OCI-LY1 (cell line): ENCODE results near the gene RALBP1.

ENCODE experiments used
- H2AFZ ChIP-seq: fragments of 200-600 bp; sonication (generic), shearing (Covaris generic); 2 replicates; pipeline ENCODE4 v1.6.0; 2014; ENCODE audit warnings: antibody characterized with exemption, mild to moderate bottlenecking, low read length
- H3F3A ChIP-seq: fragments of 200-600 bp; sonication (generic), shearing (Covaris generic); 2 replicates; pipeline ENCODE4 v1.6.0; 2014; ENCODE audit warnings: mild to moderate bottlenecking, antibody characterized with exemption, low read length, moderate library complexity; ENCODE audit not compliant: insufficient read depth
- H3K27ac ChIP-seq: fragments of 200-600 bp; sonication (generic); 2 replicates; pipeline ENCODE4 v1.5.1; 2014; ENCODE audit warnings: low read length, mixed run types, mild to moderate bottlenecking, low read depth; ENCODE audit not compliant: poor library complexity, severe bottlenecking
- H3K27me3 ChIP-seq: fragments of 200-600 bp; sonication (generic); 2 replicates; pipeline ENCODE4 v1.6.0; 2014; ENCODE audit warnings: antibody characterized with exemption, mild to moderate bottlenecking, low read length, moderate library complexity; ENCODE audit not compliant: insufficient read depth
- H3K36me3 ChIP-seq: fragments of 200-600 bp; sonication (generic); 2 replicates; pipeline ENCODE4 v1.6.1; 2014; ENCODE audit warnings: mild to moderate bottlenecking, antibody characterized with exemption, low read length, moderate library complexity, mixed read lengths; ENCODE audit not compliant: insufficient read depth
- H3K4me1 ChIP-seq: fragments of 200-600 bp; sonication (generic); 2 replicates; pipeline ENCODE4 v1.5.1; 2014; ENCODE audit warnings: mild to moderate bottlenecking, low read length, moderate library complexity; ENCODE audit not compliant: insufficient read depth, severe bottlenecking
- H3K4me2 ChIP-seq: fragments of 200-600 bp; sonication (generic), shearing (Covaris generic); 2 replicates; pipeline ENCODE4 v1.6.1; 2014; ENCODE audit warnings: low read length
- H3K4me3 ChIP-seq: fragments of 200-600 bp; sonication (generic); 2 replicates; pipeline ENCODE4 v1.5.1; 2014; ENCODE audit warnings: low read length, low read depth, mild to moderate bottlenecking, mixed read lengths; ENCODE audit not compliant: poor library complexity, severe bottlenecking
- H3K79me2 ChIP-seq: fragments of 200-600 bp; shearing (Covaris generic); 2 replicates; pipeline ENCODE4 v1.6.1; 2016; ENCODE audit warnings: mixed run types, low read length, mixed read lengths; ENCODE audit not compliant: insufficient read depth
- H3K9ac ChIP-seq: fragments of 200-600 bp; sonication (generic), shearing (Covaris generic); 2 replicates; pipeline ENCODE4 v1.6.1; 2014; ENCODE audit warnings: mild to moderate bottlenecking, low read length, mixed read lengths
- H3K9me2 ChIP-seq: fragments of 200-600 bp; sonication (generic), shearing (Covaris generic); 2 replicates; pipeline ENCODE4 v1.6.1; 2014; ENCODE audit warnings: low read depth, mild to moderate bottlenecking, low read length, mixed read lengths
- H3K9me3 ChIP-seq: fragments of 200-600 bp; shearing (Covaris generic); 2 replicates; pipeline ENCODE4 v1.6.1; 2014; ENCODE audit warnings: low read length, mixed read lengths
- H4K20me1 ChIP-seq: fragments of 200-600 bp; sonication (generic), shearing (Covaris generic); 2 replicates; pipeline ENCODE4 v1.6.0; 2016; ENCODE audit warnings: mild to moderate bottlenecking, low read length; ENCODE audit not compliant: insufficient read depth
- EZH2 ChIP-seq: fragments of 200-600 bp; sonication (generic), shearing (Covaris generic); IDR thresholded peaks from 2 replicates; pipeline ENCODE4 v1.8.0; 2017; ENCODE audit warnings: borderline replicate concordance, mixed run types, mild to moderate bottlenecking, antibody characterized with exemption, low read length, moderate library complexity, mixed read lengths
- TF ChIP-seq, protein P1 (sequence below): fragments of 200-600 bp; sonication (generic), shearing (Covaris generic); IDR thresholded peaks from 2 replicates; pipeline ENCODE4 v1.5.1; 2017; ENCODE audit warnings: mild to moderate bottlenecking, antibody characterized with exemption, low read length, moderate library complexity, mixed read lengths

RALBP1 gene

DNA sequence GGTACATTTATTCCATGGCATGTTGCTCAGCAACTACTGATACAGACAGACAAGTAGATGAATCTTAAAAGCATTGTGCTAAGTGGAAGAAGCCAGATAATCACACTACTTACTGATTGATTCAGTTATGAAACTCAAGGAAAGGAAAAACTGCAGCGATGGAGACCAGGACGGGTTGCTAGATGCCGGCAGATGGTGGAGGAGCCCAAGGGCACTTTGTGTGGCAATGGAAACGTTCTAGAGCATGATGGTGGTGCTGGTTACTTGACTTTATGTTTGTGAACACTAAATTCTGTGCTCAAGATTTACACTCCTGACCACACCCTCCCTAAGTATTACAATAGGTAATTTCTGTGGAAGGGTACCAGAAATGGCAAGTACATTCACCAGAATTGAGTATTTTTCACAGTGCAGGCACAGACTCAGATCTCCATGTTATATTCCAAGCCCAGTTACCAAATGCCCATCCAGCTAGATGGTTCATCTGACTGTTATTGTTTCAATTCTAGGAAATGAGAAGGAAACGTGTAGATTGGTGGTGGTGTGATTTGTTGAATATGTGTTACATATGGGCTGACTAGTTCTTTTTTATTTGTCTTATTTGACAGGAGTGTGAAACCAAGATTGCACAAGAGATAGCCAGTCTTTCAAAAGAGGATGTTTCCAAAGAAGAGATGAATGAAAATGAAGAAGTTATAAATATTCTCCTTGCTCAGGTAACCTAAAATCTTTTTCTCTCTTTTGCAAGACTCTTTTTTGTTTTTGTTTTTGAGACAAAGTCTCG, 55.1 kb downstream of the RALBP1 start:
- H3K36me3 ChIP-seq: peaks cover 97% of the 10 kb centered on the region
- no peaks in the 10 kb centered on the region for H3F3A ChIP-seq
- no peak for TF ChIP-seq EZH2
- TF ChIP-seq, protein P1, sequence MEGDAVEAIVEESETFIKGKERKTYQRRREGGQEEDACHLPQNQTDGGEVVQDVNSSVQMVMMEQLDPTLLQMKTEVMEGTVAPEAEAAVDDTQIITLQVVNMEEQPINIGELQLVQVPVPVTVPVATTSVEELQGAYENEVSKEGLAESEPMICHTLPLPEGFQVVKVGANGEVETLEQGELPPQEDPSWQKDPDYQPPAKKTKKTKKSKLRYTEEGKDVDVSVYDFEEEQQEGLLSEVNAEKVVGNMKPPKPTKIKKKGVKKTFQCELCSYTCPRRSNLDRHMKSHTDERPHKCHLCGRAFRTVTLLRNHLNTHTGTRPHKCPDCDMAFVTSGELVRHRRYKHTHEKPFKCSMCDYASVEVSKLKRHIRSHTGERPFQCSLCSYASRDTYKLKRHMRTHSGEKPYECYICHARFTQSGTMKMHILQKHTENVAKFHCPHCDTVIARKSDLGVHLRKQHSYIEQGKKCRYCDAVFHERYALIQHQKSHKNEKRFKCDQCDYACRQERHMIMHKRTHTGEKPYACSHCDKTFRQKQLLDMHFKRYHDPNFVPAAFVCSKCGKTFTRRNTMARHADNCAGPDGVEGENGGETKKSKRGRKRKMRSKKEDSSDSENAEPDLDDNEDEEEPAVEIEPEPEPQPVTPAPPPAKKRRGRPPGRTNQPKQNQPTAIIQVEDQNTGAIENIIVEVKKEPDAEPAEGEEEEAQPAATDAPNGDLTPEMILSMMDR: no peak
- H3K4me2 ChIP-seq: no peak overlapping the region
- H4K20me1 ChIP-seq: no peaks in the 10 kb centered on the region
- no peaks in the 10 kb centered on the region for H3K27me3 ChIP-seq
- H3K9me3 ChIP-seq: peaks cover 10% of the 10 kb centered on the region
- no peaks in the 10 kb centered on the region for H3K79me2 ChIP-seq
- no peak overlapping the region for H3K4me3 ChIP-seq
- H3K9ac ChIP-seq: no peak overlapping the region
- no peak overlapping the region for H3K27ac ChIP-seq
- no peak overlapping the region for H2AFZ ChIP-seq
- no peaks in the 10 kb centered on the region for H3K9me2 ChIP-seq
- no peaks in the 10 kb centered on the region for H3K4me1 ChIP-seq

DNA sequence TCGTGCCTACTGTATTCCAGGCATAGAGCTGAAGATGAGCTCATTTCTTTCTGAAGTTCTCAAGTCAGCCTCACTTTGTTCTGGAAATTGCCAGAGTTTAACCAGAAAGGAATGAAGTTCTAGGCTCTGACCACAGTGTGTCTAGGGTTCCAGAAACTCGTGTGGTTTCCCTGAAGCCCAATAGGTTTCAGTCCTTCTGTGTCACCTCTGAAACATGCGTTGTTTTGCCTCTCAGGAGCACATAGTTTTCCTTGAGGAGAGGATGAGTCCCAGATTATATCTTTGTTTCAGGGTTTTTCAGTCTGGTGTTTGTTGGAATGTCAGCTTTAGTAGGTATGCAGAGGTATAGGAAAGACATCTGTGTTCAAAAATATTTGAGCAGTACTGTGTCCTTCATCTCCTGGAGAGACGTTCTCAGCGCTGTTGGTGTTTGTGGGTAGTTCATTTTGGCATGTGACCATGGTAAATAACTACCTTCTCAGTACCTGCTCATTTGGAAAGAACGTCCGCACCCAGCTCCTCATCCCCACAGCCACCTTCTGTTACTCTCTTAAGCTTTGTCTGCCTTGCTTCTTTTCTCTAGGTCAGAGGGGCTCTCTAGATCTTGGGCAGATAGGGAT, 56.6 kb downstream of the RALBP1 start:
- Histone ChIP-seq H3K9me3 (peaks cover 10% of the 10 kb centered on the region), H3K27me3 (no peaks in the 10 kb centered on the region), H3K36me3 (peaks cover 95% of the 10 kb centered on the region), H3K9me2 (no peaks in the 10 kb centered on the region), H3F3A (no peaks in the 10 kb centered on the region), H3K27ac (no peak overlapping the region), H3K79me2 (no peaks in the 10 kb centered on the region), H3K9ac (no peak overlapping the region), H3K4me3 (no peak overlapping the region), H2AFZ (no peak overlapping the region), H3K4me1 (no peaks in the 10 kb centered on the region), H3K4me2 (no peak overlapping the region), H4K20me1 (no peaks in the 10 kb centered on the region)
- TF ChIP-seq EZH2: no peak
- TF ChIP-seq, protein P1: no peak

DNA sequence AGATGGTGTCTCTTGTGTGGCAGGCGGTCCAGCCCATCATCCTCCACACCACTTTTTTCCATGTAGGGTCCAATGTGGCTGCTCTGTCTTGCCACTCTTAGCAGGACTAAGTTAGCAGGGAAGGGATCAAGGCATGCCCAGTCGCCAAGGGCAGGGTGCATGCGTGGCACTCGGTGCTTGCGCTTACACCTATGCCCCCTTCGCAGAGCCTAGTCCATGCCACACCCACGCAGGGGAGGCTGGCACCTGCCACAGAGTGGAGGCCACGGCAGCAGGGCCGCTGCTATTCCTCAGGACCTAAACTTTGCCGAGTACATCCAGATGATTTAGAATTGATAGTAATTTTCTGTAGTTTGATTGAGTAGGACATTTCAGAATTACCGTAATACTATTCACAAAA, 59.5 kb downstream of the RALBP1 start:
- Histone ChIP-seq H3K4me3 (no peak overlapping the region), H3K9me3 (no peaks in the 10 kb centered on the region), H3K4me1 (no peaks in the 10 kb centered on the region), H3F3A (no peaks in the 10 kb centered on the region), H2AFZ (no peak overlapping the region), H3K27ac (no peak overlapping the region), H3K36me3 (peaks cover 79% of the 10 kb centered on the region), H3K79me2 (no peaks in the 10 kb centered on the region), H3K4me2 (no peak overlapping the region), H3K9me2 (no peaks in the 10 kb centered on the region), H3K9ac (no peak overlapping the region), H3K27me3 (no peaks in the 10 kb centered on the region), H4K20me1 (no peaks in the 10 kb centered on the region)
- TF ChIP-seq EZH2: no peak
- TF ChIP-seq, protein P1: no peak
